ENCODE measurements around the gene S100A13.

GRCh38 chr1:153626477-153626903 lies 815 bp downstream of the S100A13 start:
- TF ChIP-seq CTCF (IDR thresholded peaks at IDR 0.05; ENCODE audit: insufficient read depth, low read depth, low read length) (no peak), EZH2 (IDR thresholded peaks at IDR 0.05; ENCODE audit: insufficient read depth, low read length) (no peak)

All from astrocyte (in vitro differentiated cells and primary cell).